Astrocyte of the cerebellum (primary cell): ENCODE results near the gene OLAH.

Experiments used
- DNase-seq: peaks from one replicate; pipeline ENCODE4 v3.0.0-alpha.2; 2011; ENCODE audit warnings: low read depth
- H3K4me3 ChIP-seq: 2 replicates; pipeline ENCODE4 v1.5.1; 2011; ENCODE audit warnings: mild to moderate bottlenecking, low read depth, low read length, moderate library complexity
- in situ Hi-C: cut with HindIII; loops from 2 replicates; pipeline ENCODE4 v1.10.0; 2017; ENCODE audit warnings: low sequenced_read_pairs
- TF ChIP-seq, protein P1 (sequence below): IDR thresholded peaks from 2 replicates; pipeline ENCODE4 v1.5.1; 2012; ENCODE audit warnings: low read length, low read depth, moderate library complexity, mild to moderate bottlenecking; ENCODE audit errors: missing control alignments

The OLAH gene

DNA sequence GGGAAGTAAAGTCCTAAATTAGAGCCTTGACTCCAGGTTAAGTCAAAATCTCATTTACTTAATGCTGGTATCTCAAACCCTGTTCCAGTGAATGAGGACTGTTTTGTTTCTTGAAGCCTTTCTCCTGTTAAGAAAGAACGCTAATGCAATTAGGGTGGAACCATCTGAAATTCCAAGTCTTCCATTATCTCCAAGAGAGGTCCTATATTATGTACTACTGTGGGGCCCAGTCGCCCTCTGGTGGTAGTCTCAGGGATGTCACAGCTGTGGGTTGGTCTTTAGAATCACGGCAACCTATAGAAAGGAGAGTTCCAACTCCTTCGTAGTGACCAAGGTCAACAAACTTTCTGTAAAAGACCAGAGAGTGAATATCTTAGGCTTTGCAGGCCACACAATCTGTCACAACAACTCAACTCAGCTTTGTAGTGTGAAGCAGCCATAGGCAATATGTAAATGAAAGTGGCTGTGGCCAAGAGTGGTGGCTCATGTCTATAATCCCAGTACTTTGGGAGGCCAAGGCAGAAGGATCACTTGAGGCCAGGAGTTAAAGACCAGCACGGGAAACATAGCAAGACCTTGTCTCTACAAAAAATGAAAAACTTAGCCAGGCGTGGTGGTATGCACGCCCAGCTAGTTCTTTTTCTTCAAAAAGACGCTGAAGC, 62.7 kb downstream of the OLAH start:
- TF ChIP-seq, protein P1, sequence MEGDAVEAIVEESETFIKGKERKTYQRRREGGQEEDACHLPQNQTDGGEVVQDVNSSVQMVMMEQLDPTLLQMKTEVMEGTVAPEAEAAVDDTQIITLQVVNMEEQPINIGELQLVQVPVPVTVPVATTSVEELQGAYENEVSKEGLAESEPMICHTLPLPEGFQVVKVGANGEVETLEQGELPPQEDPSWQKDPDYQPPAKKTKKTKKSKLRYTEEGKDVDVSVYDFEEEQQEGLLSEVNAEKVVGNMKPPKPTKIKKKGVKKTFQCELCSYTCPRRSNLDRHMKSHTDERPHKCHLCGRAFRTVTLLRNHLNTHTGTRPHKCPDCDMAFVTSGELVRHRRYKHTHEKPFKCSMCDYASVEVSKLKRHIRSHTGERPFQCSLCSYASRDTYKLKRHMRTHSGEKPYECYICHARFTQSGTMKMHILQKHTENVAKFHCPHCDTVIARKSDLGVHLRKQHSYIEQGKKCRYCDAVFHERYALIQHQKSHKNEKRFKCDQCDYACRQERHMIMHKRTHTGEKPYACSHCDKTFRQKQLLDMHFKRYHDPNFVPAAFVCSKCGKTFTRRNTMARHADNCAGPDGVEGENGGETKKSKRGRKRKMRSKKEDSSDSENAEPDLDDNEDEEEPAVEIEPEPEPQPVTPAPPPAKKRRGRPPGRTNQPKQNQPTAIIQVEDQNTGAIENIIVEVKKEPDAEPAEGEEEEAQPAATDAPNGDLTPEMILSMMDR: peak; percentile 94
- DNase-seq: peak; percentile 45
- no peak overlapping the region for H3K4me3 ChIP-seq
- in situ Hi-C loops: no loop called here

DNA sequence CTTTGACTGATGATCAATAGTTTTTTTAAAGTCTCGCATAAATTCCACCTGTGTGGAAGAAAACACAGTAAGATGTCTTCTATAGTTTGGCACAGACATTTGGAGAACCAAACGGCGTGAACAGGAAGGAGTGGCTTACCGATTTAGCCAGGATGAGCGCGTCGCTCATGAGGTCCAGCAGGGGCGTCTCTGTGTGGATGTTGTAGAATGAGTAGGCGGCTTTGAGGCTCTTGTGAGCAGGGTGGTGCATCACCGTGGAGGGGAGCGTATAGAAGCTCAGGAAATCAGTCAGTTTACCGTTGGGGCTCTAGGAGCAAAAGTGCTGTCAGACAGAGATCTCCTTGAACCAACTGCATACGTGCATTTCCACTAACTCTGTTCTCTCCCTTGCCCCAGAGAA, 68.9 kb downstream of the OLAH start:
- no peak for DNase-seq
- TF ChIP-seq, protein P1: no peak
- H3K4me3 ChIP-seq: no peak overlapping the region
- in situ Hi-C loops: no loop called here

DNA sequence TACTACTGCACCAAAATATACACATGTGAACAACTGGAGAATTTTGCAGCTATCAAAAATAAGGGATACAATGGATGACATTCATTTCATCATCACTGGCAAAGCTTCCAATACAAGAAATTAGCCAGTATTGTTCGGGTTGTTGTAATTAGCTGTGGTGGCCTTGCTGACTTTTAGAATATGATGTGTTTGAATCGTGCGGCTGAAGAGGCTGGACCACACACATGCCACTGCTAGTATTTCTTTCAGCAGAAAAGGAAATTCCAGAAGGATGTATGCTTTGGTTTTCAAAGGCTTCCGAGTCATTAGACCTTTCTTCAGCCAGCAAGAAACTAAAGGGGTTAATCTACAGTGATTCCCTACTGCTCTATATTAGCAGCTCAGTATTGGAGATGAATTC, 70.0 kb downstream of the OLAH start:
- in situ Hi-C loops: no loop called here
- TF ChIP-seq, protein P1: no peak
- no peak overlapping the region for H3K4me3 ChIP-seq
- no peak for DNase-seq

DNA sequence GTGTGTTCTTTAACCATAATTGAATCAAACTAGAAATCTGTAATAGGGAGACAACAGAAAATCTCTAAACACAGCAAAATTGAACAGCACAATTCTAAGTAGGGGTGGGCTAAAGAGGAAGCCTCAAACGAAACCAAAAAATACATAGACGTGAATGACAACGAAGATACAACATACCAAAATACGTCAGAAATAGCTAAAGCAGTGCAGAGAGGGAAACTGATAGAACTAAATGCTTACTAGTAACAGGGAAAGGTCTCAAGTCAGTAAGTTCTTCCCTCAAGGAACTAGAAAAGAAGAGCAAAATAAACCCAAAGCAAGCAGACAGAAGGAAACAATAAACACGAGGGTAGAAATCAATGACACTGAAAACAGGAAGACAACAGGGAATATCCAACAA, 72.5 kb downstream of the OLAH start:
- in situ Hi-C loops: no loop called here
- TF ChIP-seq, protein P1: no peak
- H3K4me3 ChIP-seq: no peak overlapping the region
- DNase-seq: no peak

DNA sequence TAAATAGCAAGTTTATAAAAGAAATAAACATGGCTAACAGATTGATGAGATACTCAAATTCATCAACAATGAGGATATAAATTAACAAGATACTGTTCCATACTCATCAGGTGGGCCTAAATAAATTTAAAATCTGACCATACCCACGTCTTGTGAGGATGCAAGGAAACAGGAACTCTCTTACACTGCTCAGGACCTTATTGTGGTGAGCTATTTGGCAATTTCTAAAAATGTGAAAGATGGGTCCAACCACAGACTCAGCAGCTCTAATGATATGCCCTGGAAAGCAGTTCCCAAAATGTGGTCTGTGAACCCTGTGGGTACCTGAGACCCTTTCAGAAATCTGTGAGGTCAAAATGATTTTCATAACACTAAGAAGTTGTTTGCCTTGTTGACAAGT, 74.9 kb downstream of the OLAH start:
- in situ Hi-C loops: no loop called here
- no peak for DNase-seq
- no peak overlapping the region for H3K4me3 ChIP-seq
- TF ChIP-seq, protein P1: no peak

DNA sequence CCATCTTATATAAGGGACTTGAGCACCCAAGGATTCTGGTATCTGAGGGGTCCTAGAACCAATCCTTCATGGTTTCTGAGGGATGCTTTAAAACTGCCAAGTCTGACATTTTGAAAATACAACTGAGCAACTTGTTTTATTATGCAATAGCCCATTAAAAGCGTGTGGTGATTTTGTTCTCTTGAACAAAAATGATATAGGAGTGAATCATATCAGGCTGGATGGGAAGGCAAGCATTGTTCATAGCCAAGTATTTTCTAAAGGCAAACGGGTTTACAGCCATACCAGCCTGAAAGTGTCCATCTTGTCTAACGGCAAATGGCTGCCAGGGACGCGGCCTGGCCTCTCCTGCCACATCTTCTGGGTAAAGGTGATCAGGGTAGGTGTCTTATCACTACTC, 76.8 kb downstream of the OLAH start:
- TF ChIP-seq, protein P1: no peak
- H3K4me3 ChIP-seq: no peak overlapping the region
- DNase-seq: no peak
- in situ Hi-C loops: no loop called here
